ENCODE data around the gene CCDC61. TPM values are rescaled to one million over a fixed set of nuclear protein-coding genes. Genes with fewer than 3 reads are reported as not detected.
A peak's percentile ranks its signal among the peaks of the same experiment; 100 is the strongest.

The CCDC61 gene
- total RNA-seq, 1 donor from 2014 or later, result 9.5 TPM

GRCh38 chr19:45978156-45978555, 17.1 kb upstream of the CCDC61 start:
- H3K4me3 Mint-ChIP-seq (ENCODE audit: unreplicated experiment), result no peak overlapping the region
- H3K27me3 Mint-ChIP-seq (ENCODE audit: unreplicated experiment), result peaks cover 2% of the 10 kb centered on the region
- no peaks in the 10 kb centered on the region for H3K9me3 Mint-ChIP-seq (ENCODE audit: unreplicated experiment)
- H3K4me1 Mint-ChIP-seq (ENCODE audit: unreplicated experiment), result peaks cover 4% of the 10 kb centered on the region
- no peak for TF ChIP-seq CTCF (IDR thresholded peaks at IDR 0.05; ENCODE audit: unreplicated experiment)
- H3K36me3 Mint-ChIP-seq (ENCODE audit: low read depth, unreplicated experiment), result no peaks in the 10 kb centered on the region
- no peak overlapping the region for H3K27ac Mint-ChIP-seq (ENCODE audit: unreplicated experiment)
- DNase-seq (ENCODE audit: low spot score), result no peak

- Mint-ChIP-seq H3K4me3 (ENCODE audit: unreplicated experiment) (no peak overlapping the region), H3K9me3 (ENCODE audit: unreplicated experiment) (no peaks in the 10 kb centered on the region), H3K27ac (ENCODE audit: unreplicated experiment) (no peak overlapping the region), H3K27me3 (ENCODE audit: unreplicated experiment) (peaks cover 1% of the 10 kb centered on the region), H3K36me3 (ENCODE audit: low read depth, unreplicated experiment) (no peaks in the 10 kb centered on the region), H3K4me1 (ENCODE audit: unreplicated experiment) (no peaks in the 10 kb centered on the region)
- DNase-seq (ENCODE audit: low spot score), result no peak
- no peak for TF ChIP-seq CTCF (IDR thresholded peaks at IDR 0.05; ENCODE audit: unreplicated experiment)
Observed at GRCh38 chr19:45981350-45981749, 13.9 kb upstream of the CCDC61 start.

- H3K4me1 Mint-ChIP-seq (ENCODE audit: unreplicated experiment), result no peaks in the 10 kb centered on the region
- no peaks in the 10 kb centered on the region for H3K36me3 Mint-ChIP-seq (ENCODE audit: low read depth, unreplicated experiment)
- H3K9me3 Mint-ChIP-seq (ENCODE audit: unreplicated experiment), result no peaks in the 10 kb centered on the region
- no peak overlapping the region for H3K4me3 Mint-ChIP-seq (ENCODE audit: unreplicated experiment)
- DNase-seq (ENCODE audit: low spot score), result no peak
- no peak for TF ChIP-seq CTCF (IDR thresholded peaks at IDR 0.05; ENCODE audit: unreplicated experiment)
- peaks cover 8% of the 10 kb centered on the region for H3K27me3 Mint-ChIP-seq (ENCODE audit: unreplicated experiment)
- no peak overlapping the region for H3K27ac Mint-ChIP-seq (ENCODE audit: unreplicated experiment)
Observed at GRCh38 chr19:45985321-45985720, 9.9 kb upstream of the CCDC61 start.

GRCh38 chr19:45990113-45990728, 5.0 kb upstream of the CCDC61 start:
- no peak for DNase-seq (ENCODE audit: low spot score)
- no peaks in the 10 kb centered on the region for H3K9me3 Mint-ChIP-seq (ENCODE audit: unreplicated experiment)
- no peak overlapping the region for H3K4me3 Mint-ChIP-seq (ENCODE audit: unreplicated experiment)
- TF ChIP-seq CTCF (IDR thresholded peaks at IDR 0.05; ENCODE audit: unreplicated experiment), result no peak
- peaks cover 7% of the 10 kb centered on the region for H3K27me3 Mint-ChIP-seq (ENCODE audit: unreplicated experiment)
- no peak overlapping the region for H3K27ac Mint-ChIP-seq (ENCODE audit: unreplicated experiment)
- no peaks in the 10 kb centered on the region for H3K4me1 Mint-ChIP-seq (ENCODE audit: unreplicated experiment)
- no peaks in the 10 kb centered on the region for H3K36me3 Mint-ChIP-seq (ENCODE audit: low read depth, unreplicated experiment)

- no peaks in the 10 kb centered on the region for H3K9me3 Mint-ChIP-seq (ENCODE audit: unreplicated experiment)
- TF ChIP-seq CTCF (IDR thresholded peaks at IDR 0.05; ENCODE audit: unreplicated experiment), result no peak
Observed at GRCh38 chr19:45994456-45994997, 740 bp upstream of the CCDC61 start.

More at GRCh38 chr19:45994456-45994997, 740 bp upstream of the CCDC61 start:
- Mint-ChIP-seq H3K36me3 (ENCODE audit: low read depth, unreplicated experiment) (peaks cover 3% of the 10 kb centered on the region), H3K4me3 (ENCODE audit: unreplicated experiment) (peak overlapping the region; percentile 29), H3K27ac (ENCODE audit: unreplicated experiment) (no peak overlapping the region), H3K27me3 (ENCODE audit: unreplicated experiment) (peaks cover 8% of the 10 kb centered on the region), H3K4me1 (ENCODE audit: unreplicated experiment) (peaks cover 10% of the 10 kb centered on the region)
- DNase-seq (ENCODE audit: low spot score), result no peak
